Ovary (tissue), 9 donors: ENCODE results near the gene APOBEC3H. TPM values are rescaled to one million over a fixed set of nuclear protein-coding genes. Genes with fewer than 3 reads are reported as not detected.

Experiments used
- DNase-seq, 5 donors: peaks; one replicate each; pipeline ENCODE4 v3.0.0-alpha.2; 2019 to 2020
- H3K27ac ChIP-seq, 2 donors: fragments of 200-600 bp; one replicate each; pipeline versions ENCODE4 v1.5.1 to v1.8.0; 2019 to 2022
- H3K27me3 ChIP-seq: fragments of 200-600 bp; one replicate; pipeline ENCODE4 v1.8.0; 2022
- H3K36me3 ChIP-seq: fragments of 200-600 bp; sonication (generic); one replicate; pipeline ENCODE4 v1.5.1; 2019
- H3K4me1 ChIP-seq: one replicate; pipeline ENCODE4 v1.8.1; 2013; ENCODE audit warnings: mild to moderate bottlenecking, moderate library complexity; ENCODE audit not compliant: insufficient read depth
- H3K4me3 ChIP-seq: fragments of 200-600 bp; sonication (generic); one replicate; pipeline ENCODE4 v1.5.1; 2017
- H3K9me3 ChIP-seq, 2 donors: fragments of 200-600 bp in 1 of 2; sonication (generic) in 1 of 2; one replicate each; pipeline versions ENCODE4 v1.5.1 to v1.8.1; 2013 to 2019; ENCODE audit warnings: mild to moderate bottlenecking in 1 of 2, moderate library complexity in 1 of 2
- CTCF ChIP-seq, 3 donors: fragments of 450-650 bp in 2 of 3; fragments of 200-600 bp in 1 of 3; IDR thresholded peaks; one replicate each; pipeline versions ENCODE4 v1.5.1 to v1.8.0; 2016 to 2022; ENCODE audit warnings: antibody characterized with exemption in 3 of 3, mild to moderate bottlenecking in 1 of 3
- EP300 ChIP-seq: sonication (generic); formaldehyde crosslinking; IDR thresholded peaks from one replicate; pipeline ENCODE4 v1.6.1; 2017; ENCODE audit warnings: antibody characterized with exemption
- POLR2A ChIP-seq: fragments of 450-650 bp; IDR thresholded peaks from one replicate; pipeline ENCODE4 v1.6.1; 2017; ENCODE audit warnings: antibody characterized with exemption, mild to moderate bottlenecking, moderate library complexity
- WGBS, 3 donors: extraction: QIAGEN DNeasy Blood & Tissue Kit in 1 of 3; methylation state at CpG; one replicate each; pipeline versions ENCODE4 v1.1.5 to v1.1.7; 2013 to 2017; 5-methylcytosine and 5-hydroxymethylcytosine counted together
- intact Hi-C, 4 donors: fragments of 100-400 bp; cut with DNase I; formaldehyde crosslinking; loops; one replicate each; pipeline versions ENCODE4 v1.11.0 to v1.15.1; 2022 to 2023
- polyA plus RNA-seq, 2 donors: library from polyadenylated mRNA; stranded (reverse); fragments of 200-250 nt in 1 of 2; fragments of 350-450 nt in 1 of 2; fragmentation: Illumina TruSeq in 1 of 2; extraction: RNeasy Lipid Tissue Mini Kit (QIAGEN cat#74804) in 1 of 2; gene quantifications; one replicate each; pipeline ENCODE4 v1.2.3, GENCODE V29; 2013 to 2014
- total RNA-seq, 7 donors: library from RNA; depleted of rRNA in 2 of 7; stranded (reverse); fragments of >200 nt in 2 of 7; fragmentation: NEBNext Ultra II Directional in 3 of 7; extraction: Animal tissue kit (Norgen Biotek cat#: 25700) in 3 of 7; gene quantifications; one replicate each; pipeline versions ENCODE4 v1.1.0 to v1.2.4, GENCODE V29; 2016 to 2023
- donor health status: DM: no; HTN: no; CAD: no; lungs with moderate emphysema.
- donor health status: DM: no; HTN: no; CAD: no.
- donor health status: Bipolar disorder and iron deficiency.
- donor health status: DM: yes; HTN: yes; CAD: no.
- donor health status: DM: no; HTN: no; CAD: no.
- donor health status: DM: yes; HTN: yes; CAD: no.

The APOBEC3H gene
- total and polyA plus RNA-seq, 9 donors = 0.23 to 0.97 (median 0.31) TPM; not detected in 6

- whole genome bisulfite sequencing, 3 donors = 81 to 90% (median 89%) methylated on average over 9 of the region's 9 CpGs
Measured at GRCh38 chr22:39115977-39116621, 19.1 kb downstream of the APOBEC3H start.

GRCh38 chr22:39117585-39118191, 20.6 kb downstream of the APOBEC3H start:
- WGBS, 3 donors = 65 to 69% (median 65%) methylated on average over 14 of the region's 14 CpGs
- intact Hi-C loops = loop anchor here in 1 of 4 donors (10.0 kb wide), 1 partner anchor 343 kb away; no protein-coding TSS in a partner anchor
- no peaks in the 10 kb centered on the region for H3K36me3 ChIP-seq
- no peaks in the 10 kb centered on the region for H3K27me3 ChIP-seq
- no peaks in the 10 kb centered on the region for H3K9me3 ChIP-seq
- TF ChIP-seq POLR2A = no peak
- TF ChIP-seq CTCF (IDR thresholded peaks at IDR 0.05) = peak in 1 of 3 donors; percentile 15
- no peak for TF ChIP-seq EP300
- H3K4me3 ChIP-seq = no peak overlapping the region
- no peak overlapping the region for H3K27ac ChIP-seq
- no peaks in the 10 kb centered on the region for H3K4me1 ChIP-seq
- peak in 1 of 5 donors; percentile 48 for DNase-seq

More at GRCh38 chr22:39115977-39116621, 19.1 kb downstream of the APOBEC3H start:
- TF ChIP-seq EP300 (no peak), CTCF (IDR thresholded peaks at IDR 0.05) (no peak)
- Histone ChIP-seq H3K4me3 (no peak overlapping the region), H3K9me3 (no peaks in the 10 kb centered on the region), H3K27me3 (no peaks in the 10 kb centered on the region), H3K4me1 (no peaks in the 10 kb centered on the region), H3K36me3 (no peaks in the 10 kb centered on the region), H3K27ac (no peak overlapping the region)
- intact Hi-C loops = loop anchor here in 1 of 4 donors (10.0 kb wide), 1 partner anchor 341 kb away; no protein-coding TSS in a partner anchor
- no peak for DNase-seq

GRCh38 chr22:39120983-39121382, 23.9 kb downstream of the APOBEC3H start:
- TF ChIP-seq POLR2A (no peak), CTCF (IDR thresholded peaks at IDR 0.05) (no peak), EP300 (no peak)
- 78 to 89% (median 82%) methylated on average over 4 of the region's 4 CpGs for WGBS, 3 donors

GRCh38 chr22:39122772-39123470, 25.9 kb downstream of the APOBEC3H start:
- no peak overlapping the region for H3K27ac ChIP-seq
- DNase-seq = no peak
- no peaks in the 10 kb centered on the region for H3K4me1 ChIP-seq
- H3K9me3 ChIP-seq = no peaks in the 10 kb centered on the region
- no peaks in the 10 kb centered on the region for H3K36me3 ChIP-seq
- H3K27me3 ChIP-seq = no peaks in the 10 kb centered on the region
- no peak for TF ChIP-seq POLR2A
- no peak for TF ChIP-seq CTCF (IDR thresholded peaks at IDR 0.05)
- TF ChIP-seq EP300 = no peak
- WGBS, 3 donors = 91 to 92% (median 92%) methylated on average over 17 of the region's 17 CpGs
- H3K4me3 ChIP-seq = no peak overlapping the region
- intact Hi-C loops = loop anchor here (5.0 to 10.0 kb wide), 6 partner anchors 108 to 356 kb away; partner anchors contain the start of gene APOBEC3C (in 2 of the 4)

More at GRCh38 chr22:39120983-39121382, 23.9 kb downstream of the APOBEC3H start:
- DNase-seq = no peak
- Histone ChIP-seq H3K4me1 (no peaks in the 10 kb centered on the region), H3K36me3 (no peaks in the 10 kb centered on the region), H3K27ac (no peak overlapping the region), H3K4me3 (no peak overlapping the region), H3K9me3 (no peaks in the 10 kb centered on the region), H3K27me3 (no peaks in the 10 kb centered on the region)
- intact Hi-C loops = loop anchor here (5.0 to 10.0 kb wide), 6 partner anchors 106 to 354 kb away; partner anchors contain the start of gene APOBEC3C (in 2 of the 4)
